Spleen (tissue), 7 donors: Measurements from ENCODE around the gene DLX2.

Experiments
- POLR2AphosphoS5 ChIP-seq, 3 donors: sonication (generic); formaldehyde crosslinking; IDR thresholded peaks; one replicate each; pipeline ENCODE4 v1.5.1; 2017; ENCODE audit warnings: antibody characterized with exemption in 3 of 3
- TF ChIP-seq, protein P1 (sequence below), 11 experiments: fragments of 200-600 bp in 7 of 11; fragments of 450-650 bp in 4 of 11; sonication (generic) in 4 of 11; IDR thresholded peaks in 8 of 11; conservative IDR thresholded peaks in 3 of 11; 1 replicate in 7 of 11; 2 replicates in 4 of 11; pipeline versions ENCODE4 v1.4.0 to v1.8.0; 2016 to 2021; ENCODE audit warnings: antibody characterized with exemption in 11 of 11, inconsistent platforms in 4 of 11, mild to moderate bottlenecking in 1 of 11
- donor health status: DM: no; HTN: no; CAD: no; lungs with moderate emphysema.
- donor health status: DM: no; HTN: no; CAD: no.
- donor health status: DM: no; HTN: no; CAD: no.

DNA sequence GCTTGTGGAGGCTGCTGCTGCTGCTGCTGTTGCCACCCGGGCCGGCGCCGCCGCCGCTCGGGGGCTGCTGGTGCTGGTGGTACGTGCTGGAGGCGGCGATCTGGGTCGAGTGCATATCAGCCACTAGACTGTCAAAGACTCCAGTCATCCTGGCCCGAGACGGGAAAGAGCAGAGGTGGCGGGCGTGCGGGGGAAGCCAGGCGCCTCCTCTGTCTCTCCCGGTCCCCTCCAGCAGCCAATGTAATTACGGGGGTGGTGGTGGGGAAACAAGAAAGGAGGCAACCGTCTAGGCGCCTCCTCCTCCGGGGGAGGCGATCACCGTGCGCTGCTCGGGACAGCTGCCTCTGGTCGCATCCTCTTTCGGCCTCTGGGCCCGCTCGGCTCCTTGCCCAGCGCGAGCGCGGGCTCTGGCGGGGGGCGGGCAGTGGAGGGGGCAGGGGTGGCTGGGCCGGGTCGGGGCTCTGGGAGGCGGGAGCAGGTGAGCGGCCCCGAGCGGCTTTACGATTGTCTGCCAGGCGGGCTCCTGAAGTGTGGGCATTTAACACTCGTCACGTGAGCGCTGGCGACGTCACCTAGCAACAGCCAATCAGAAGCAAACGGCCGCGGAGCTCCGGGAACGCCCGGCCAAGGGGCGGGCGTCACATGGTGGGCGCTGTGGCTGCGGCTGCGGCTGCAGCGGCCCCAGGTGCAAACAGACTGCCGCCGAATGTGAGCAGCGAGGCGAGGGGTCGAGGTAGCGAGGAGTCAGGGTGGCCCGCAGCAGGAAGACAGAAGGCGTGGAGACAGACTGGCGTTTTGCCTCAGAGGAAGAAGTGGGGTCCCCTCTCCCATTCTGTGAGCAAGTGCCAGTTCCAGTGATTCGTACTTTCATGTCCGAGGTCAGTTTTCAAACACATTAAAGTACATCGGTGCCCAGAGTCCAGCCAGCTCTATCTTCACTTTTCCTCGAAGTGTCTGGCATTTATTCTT, at the start of gene DLX2:
- TF ChIP-seq, protein P1, sequence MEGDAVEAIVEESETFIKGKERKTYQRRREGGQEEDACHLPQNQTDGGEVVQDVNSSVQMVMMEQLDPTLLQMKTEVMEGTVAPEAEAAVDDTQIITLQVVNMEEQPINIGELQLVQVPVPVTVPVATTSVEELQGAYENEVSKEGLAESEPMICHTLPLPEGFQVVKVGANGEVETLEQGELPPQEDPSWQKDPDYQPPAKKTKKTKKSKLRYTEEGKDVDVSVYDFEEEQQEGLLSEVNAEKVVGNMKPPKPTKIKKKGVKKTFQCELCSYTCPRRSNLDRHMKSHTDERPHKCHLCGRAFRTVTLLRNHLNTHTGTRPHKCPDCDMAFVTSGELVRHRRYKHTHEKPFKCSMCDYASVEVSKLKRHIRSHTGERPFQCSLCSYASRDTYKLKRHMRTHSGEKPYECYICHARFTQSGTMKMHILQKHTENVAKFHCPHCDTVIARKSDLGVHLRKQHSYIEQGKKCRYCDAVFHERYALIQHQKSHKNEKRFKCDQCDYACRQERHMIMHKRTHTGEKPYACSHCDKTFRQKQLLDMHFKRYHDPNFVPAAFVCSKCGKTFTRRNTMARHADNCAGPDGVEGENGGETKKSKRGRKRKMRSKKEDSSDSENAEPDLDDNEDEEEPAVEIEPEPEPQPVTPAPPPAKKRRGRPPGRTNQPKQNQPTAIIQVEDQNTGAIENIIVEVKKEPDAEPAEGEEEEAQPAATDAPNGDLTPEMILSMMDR (IDR thresholded peaks at IDR 0.05 in 8 of 11, conservative IDR thresholded peaks at IDR 0.05 in 3 of 11) = no peak
- peak in 2 of 3 donors; percentile 54 to 59 for TF ChIP-seq POLR2AphosphoS5 (IDR thresholded peaks at IDR 0.05)
